Activated T-helper 1 cell treated with anti-CD3 and anti-CD28 coated beads, Interleukin-12 subunit alpha, Interleukin-12 subunit beta, Interleukin-2, Interleukin-4 antibody, amounts not matched to agents 30 ng/mL and 10 ng/mL and 1 ng/mL, durations not matched to agents 14 hours and 24 hours and 36 hours (primary cell): ENCODE measurements around the gene HSP90AA1. TPM values are rescaled to one million over a fixed set of nuclear protein-coding genes. Genes with fewer than 3 reads are reported as not detected.

Experiments
- DNase-seq: peaks from one replicate; pipeline ENCODE4 v3.0.0; 2021; ENCODE audit warnings: low spot score
- H3K27ac Mint-ChIP-seq: one replicate; pipeline ENCODE4 v1.8.0; 2021; ENCODE audit warnings: mild to moderate bottlenecking, mixed read lengths
- H3K27me3 Mint-ChIP-seq: one replicate; pipeline ENCODE4 v1.8.0; 2022; ENCODE audit warnings: mild to moderate bottlenecking, moderate library complexity, mixed read lengths; ENCODE audit not compliant: insufficient read depth
- H3K36me3 Mint-ChIP-seq: one replicate; pipeline ENCODE4 v1.8.0; 2021; ENCODE audit warnings: low read depth, mixed read lengths
- H3K4me1 Mint-ChIP-seq: one replicate; pipeline ENCODE4 v1.8.0; 2021; ENCODE audit warnings: low read depth, mixed read lengths
- H3K4me3 Mint-ChIP-seq: one replicate; pipeline ENCODE4 v1.8.0; 2021; ENCODE audit warnings: mild to moderate bottlenecking, moderate library complexity, mixed read lengths
- H3K9me3 Mint-ChIP-seq: one replicate; pipeline ENCODE4 v1.8.0; 2021; ENCODE audit warnings: mixed read lengths
- intact Hi-C: fragments of 100-400 bp; cut with micrococcal nuclease; formaldehyde crosslinking; loops from one replicate; pipeline ENCODE4 v1.15.1; 2024
- total RNA-seq: library from RNA; stranded (reverse); gene quantifications from 2 replicates; pipeline ENCODE4 v1.2.3, GENCODE V29; 2022

The HSP90AA1 gene
- total RNA-seq, 1 donor from 2014 or later: 993 TPM

GRCh38 chr14:102056694-102057442 is 30.0 kb downstream of the HSP90AA1 start:
- intact Hi-C loops: no loop called here
- no peak for DNase-seq
- Mint-ChIP-seq H3K9me3 (no peaks in the 10 kb centered on the region), H3K4me1 (peaks cover 10% of the 10 kb centered on the region), H3K36me3 (peaks cover 10% of the 10 kb centered on the region), H3K27ac (peak overlapping the region; percentile 44), H3K27me3 (peaks cover 1% of the 10 kb centered on the region), H3K4me3 (no peak overlapping the region)

GRCh38 chr14:102055181-102055901 is 31.5 kb downstream of the HSP90AA1 start:
- Mint-ChIP-seq H3K9me3 (no peaks in the 10 kb centered on the region), H3K27me3 (no peaks in the 10 kb centered on the region), H3K4me1 (peaks cover 10% of the 10 kb centered on the region), H3K36me3 (peaks cover 14% of the 10 kb centered on the region), H3K27ac (peak overlapping the region; percentile 11), H3K4me3 (no peak overlapping the region)
- DNase-seq: no peak
- intact Hi-C loops: no loop called here

- H3K27me3 Mint-ChIP-seq: no peaks in the 10 kb centered on the region
- peaks cover 36% of the 10 kb centered on the region for H3K36me3 Mint-ChIP-seq
- DNase-seq: no peak
- no peak overlapping the region for H3K27ac Mint-ChIP-seq
- intact Hi-C loops: no loop called here
- H3K9me3 Mint-ChIP-seq: no peaks in the 10 kb centered on the region
- no peak overlapping the region for H3K4me3 Mint-ChIP-seq
- peaks cover 6% of the 10 kb centered on the region for H3K4me1 Mint-ChIP-seq
These were observed 34.3 kb downstream of the HSP90AA1 start for GRCh38 chr14:102052522-102052921.

GRCh38 chr14:102050625-102051024 is 36.2 kb downstream of the HSP90AA1 start:
- H3K27me3 Mint-ChIP-seq: no peaks in the 10 kb centered on the region
- DNase-seq: no peak
- no peaks in the 10 kb centered on the region for H3K4me1 Mint-ChIP-seq
- H3K9me3 Mint-ChIP-seq: no peaks in the 10 kb centered on the region
- peaks cover 36% of the 10 kb centered on the region for H3K36me3 Mint-ChIP-seq
- H3K27ac Mint-ChIP-seq: no peak overlapping the region
- H3K4me3 Mint-ChIP-seq: no peak overlapping the region
- intact Hi-C loops: no loop called here

- H3K4me3 Mint-ChIP-seq: no peak overlapping the region
- no peak overlapping the region for H3K27ac Mint-ChIP-seq
- H3K36me3 Mint-ChIP-seq: peaks cover 38% of the 10 kb centered on the region
- no peaks in the 10 kb centered on the region for H3K9me3 Mint-ChIP-seq
- no peaks in the 10 kb centered on the region for H3K27me3 Mint-ChIP-seq
- no peaks in the 10 kb centered on the region for H3K4me1 Mint-ChIP-seq
- no peak for DNase-seq
- intact Hi-C loops: no loop called here
These were observed 36.8 kb downstream of the HSP90AA1 start for GRCh38 chr14:102050026-102050405.

GRCh38 chr14:102049258-102050025 is 37.4 kb downstream of the HSP90AA1 start:
- Mint-ChIP-seq H3K36me3 (peaks cover 41% of the 10 kb centered on the region), H3K4me3 (no peak overlapping the region), H3K27me3 (no peaks in the 10 kb centered on the region), H3K9me3 (no peaks in the 10 kb centered on the region), H3K27ac (no peak overlapping the region), H3K4me1 (no peaks in the 10 kb centered on the region)
- DNase-seq: no peak
- intact Hi-C loops: no loop called here

- no peak for DNase-seq
- Mint-ChIP-seq H3K4me1 (no peaks in the 10 kb centered on the region), H3K4me3 (no peak overlapping the region), H3K9me3 (no peaks in the 10 kb centered on the region), H3K36me3 (peaks cover 51% of the 10 kb centered on the region), H3K27ac (no peak overlapping the region), H3K27me3 (no peaks in the 10 kb centered on the region)
- intact Hi-C loops: no loop called here
These were observed 38.9 kb downstream of the HSP90AA1 start for GRCh38 chr14:102047808-102048540.

GRCh38 chr14:102046337-102047278 is 40.2 kb downstream of the HSP90AA1 start:
- peak overlapping the region; percentile 44 for H3K27ac Mint-ChIP-seq
- DNase-seq: no peak
- intact Hi-C loops: no loop called here
- H3K27me3 Mint-ChIP-seq: no peaks in the 10 kb centered on the region
- H3K4me3 Mint-ChIP-seq: no peak overlapping the region
- no peaks in the 10 kb centered on the region for H3K9me3 Mint-ChIP-seq
- peaks cover 58% of the 10 kb centered on the region for H3K36me3 Mint-ChIP-seq
- no peaks in the 10 kb centered on the region for H3K4me1 Mint-ChIP-seq

- intact Hi-C loops: no loop called here
- no peaks in the 10 kb centered on the region for H3K9me3 Mint-ChIP-seq
- DNase-seq: no peak
- no peaks in the 10 kb centered on the region for H3K27me3 Mint-ChIP-seq
- H3K4me3 Mint-ChIP-seq: no peak overlapping the region
- H3K27ac Mint-ChIP-seq: no peak overlapping the region
- H3K36me3 Mint-ChIP-seq: peaks cover 64% of the 10 kb centered on the region
- H3K4me1 Mint-ChIP-seq: no peaks in the 10 kb centered on the region
These were observed 42.3 kb downstream of the HSP90AA1 start for GRCh38 chr14:102044566-102044965.

- intact Hi-C loops: no loop called here
- Mint-ChIP-seq H3K27me3 (no peaks in the 10 kb centered on the region), H3K9me3 (no peaks in the 10 kb centered on the region), H3K36me3 (peaks cover 65% of the 10 kb centered on the region), H3K27ac (no peak overlapping the region), H3K4me3 (no peak overlapping the region), H3K4me1 (no peaks in the 10 kb centered on the region)
- DNase-seq: no peak
These were observed 43.4 kb downstream of the HSP90AA1 start for GRCh38 chr14:102043251-102044025.

- DNase-seq: no peak
- no peak overlapping the region for H3K27ac Mint-ChIP-seq
- H3K36me3 Mint-ChIP-seq: peaks cover 58% of the 10 kb centered on the region
- H3K9me3 Mint-ChIP-seq: no peaks in the 10 kb centered on the region
- no peaks in the 10 kb centered on the region for H3K27me3 Mint-ChIP-seq
- H3K4me3 Mint-ChIP-seq: no peak overlapping the region
- H3K4me1 Mint-ChIP-seq: no peaks in the 10 kb centered on the region
- intact Hi-C loops: no loop called here
These were observed 44.1 kb downstream of the HSP90AA1 start for GRCh38 chr14:102042699-102043098.
